H1 (cell line): Measurements from ENCODE around the gene TMEM114. TPM values are rescaled to one million over a fixed set of nuclear protein-coding genes. Genes with fewer than 3 reads are reported as not detected.

Experiments
- CTCF ChIA-PET: fragments of 300-600 bp; sonication (Branson Sonifier 250); formaldehyde crosslinking; loops from one replicate; lab custom pipeline; 2021; ENCODE audit not compliant: partially characterized antibody; lab: Charles Lee
- POLR2A ChIA-PET: fragments of 300-600 bp; sonication (Branson Sonifier 250); formaldehyde crosslinking; loops from one replicate; lab custom pipeline; 2021; ENCODE audit warnings: inconsistent platforms; ENCODE audit not compliant: partially characterized antibody; lab: Charles Lee
- DNase-seq, 2 experiments: peaks; one replicate each; pipeline versions ENCODE4 v3.0.0 to v3.0.0-alpha.2; 2010 to 2022; ENCODE audit warnings: low spot score in 2 of 2, low read depth in 1 of 2, mixed read lengths in 1 of 2
- FAIRE-seq: peaks from 2 replicates; lab custom pipeline; 2011; peaks lifted over from hg19 to GRCh38; lab: Jason Lieb, UNC
- H2AFZ ChIP-seq: 2 replicates; pipeline ENCODE4 v1.8.1; 2012; ENCODE audit warnings: low read length, inconsistent platforms
- H2AK5ac ChIP-seq: 2 replicates; pipeline ENCODE4 v1.6.1; 2013; ENCODE audit warnings: low read depth, low read length
- H2BK120ac ChIP-seq: replicated peaks from 2 replicates; pipeline ENCODE3; 2013; ENCODE audit warnings: low read depth, low read length, inconsistent platforms
- H2BK12ac ChIP-seq: 2 replicates; pipeline ENCODE4 v1.6.1; 2013; ENCODE audit warnings: low read depth, low read length
- H2BK15ac ChIP-seq: 2 replicates; pipeline ENCODE4 v1.6.1; 2013; ENCODE audit warnings: low read length
- H2BK20ac ChIP-seq: 2 replicates; pipeline ENCODE4 v1.6.1; 2013; ENCODE audit warnings: low read length
- H2BK5ac ChIP-seq: 2 replicates; pipeline ENCODE4 v1.6.1; 2013; ENCODE audit warnings: low read depth, low read length
- H3K14ac ChIP-seq: 2 replicates; pipeline ENCODE4 v1.6.1; 2013; ENCODE audit warnings: inconsistent platforms; ENCODE audit not compliant: insufficient read length
- H3K18ac ChIP-seq: 2 replicates; pipeline ENCODE4 v1.6.1; 2013; ENCODE audit warnings: low read length; ENCODE audit errors: extremely low read depth
- H3K23ac ChIP-seq: 2 replicates; pipeline ENCODE4 v1.6.1; 2013; ENCODE audit warnings: inconsistent platforms; ENCODE audit not compliant: insufficient read length
- H3K23me2 ChIP-seq: 2 replicates; pipeline ENCODE4 v1.6.1; 2013; ENCODE audit warnings: low read depth, low read length
- H3K27ac ChIP-seq: 2 replicates; pipeline ENCODE4 v1.6.1; 2011; ENCODE audit warnings: low read depth, low read length, inconsistent platforms
- H3K27me3 ChIP-seq, 4 experiments: replicated peaks in 1 of 4; 1 replicate in 1 of 4; 2 replicates in 3 of 4; pipeline versions ENCODE4 v1.6.1 to v1.8.1; 2011 to 2013; ENCODE audit warnings: low read length in 3 of 4, mild to moderate bottlenecking in 3 of 4, inconsistent platforms in 2 of 4, mixed read lengths in 2 of 4, moderate library complexity in 1 of 4; ENCODE audit not compliant: control insufficient read depth in 3 of 4, insufficient read depth in 3 of 4; ENCODE audit errors: extremely low read depth in 1 of 4
- H3K36me3 ChIP-seq, 4 experiments: 2 replicates each; pipeline versions ENCODE4 v1.6.1 to v1.8.1; 2011 to 2013; ENCODE audit warnings: mild to moderate bottlenecking in 4 of 4, low read length in 3 of 4, moderate library complexity in 2 of 4, control low read depth in 1 of 4, inconsistent platforms in 1 of 4; ENCODE audit not compliant: insufficient read depth in 4 of 4, control insufficient read depth in 2 of 4
- H3K4ac ChIP-seq: replicated peaks from 2 replicates; pipeline ENCODE3; 2013; ENCODE audit warnings: low read length, low read depth, mixed read lengths, inconsistent platforms; ENCODE audit not compliant: insufficient read length
- H3K4me1 ChIP-seq, 4 experiments: replicated peaks in 1 of 4; 1 replicate in 1 of 4; 2 replicates in 3 of 4; pipeline versions ENCODE4 v1.6.1 to v1.8.1; 2011 to 2013; ENCODE audit warnings: low read length in 3 of 4, inconsistent platforms in 2 of 4, mixed read lengths in 1 of 4; ENCODE audit not compliant: insufficient read depth in 4 of 4, control insufficient read depth in 3 of 4
- H3K4me2 ChIP-seq, 2 experiments: 2 replicates each; pipeline versions ENCODE4 v1.6.1 to v1.8.1; 2011 to 2013; ENCODE audit warnings: low read depth in 2 of 2, low read length in 2 of 2, control low read depth in 1 of 2, inconsistent platforms in 1 of 2, mild to moderate bottlenecking in 1 of 2; ENCODE audit not compliant: insufficient read depth in 1 of 2
- H3K4me3 ChIP-seq, 4 experiments: fragments of 200-600, 300-600 bp in 1 of 4; sonication (generic), shearing (Covaris generic), sonication (Bioruptor Twin) in 1 of 4; 2 replicates each; pipeline versions ENCODE4 v1.5.1 to v1.8.1; 2011 to 2016; ENCODE audit warnings: low read length in 4 of 4, low read depth in 3 of 4, control low read depth in 2 of 4, inconsistent platforms in 2 of 4, mild to moderate bottlenecking in 2 of 4, mixed read lengths in 1 of 4, moderate library complexity in 1 of 4; ENCODE audit not compliant: insufficient read depth in 2 of 4; ENCODE audit errors: extremely low read depth in 1 of 4
- H3K56ac ChIP-seq: replicated peaks from 2 replicates; pipeline ENCODE3; 2013; ENCODE audit warnings: low read depth, mild to moderate bottlenecking, mixed read lengths, low read length, inconsistent platforms; ENCODE audit not compliant: insufficient read length
- H3K79me1 ChIP-seq: 2 replicates; pipeline ENCODE4 v1.6.1; 2013; ENCODE audit warnings: low read depth, low read length, control low read depth
- H3K79me2 ChIP-seq, 2 experiments: 2 replicates each; pipeline versions ENCODE4 v1.6.1 to v1.8.1; 2012 to 2013; ENCODE audit warnings: low read length in 2 of 2, mild to moderate bottlenecking in 2 of 2, inconsistent platforms in 1 of 2; ENCODE audit not compliant: insufficient read depth in 2 of 2, control insufficient read depth in 1 of 2
- H3K9ac ChIP-seq, 4 experiments: replicated peaks in 1 of 4; 1 replicate in 1 of 4; 2 replicates in 3 of 4; pipeline versions ENCODE4 v1.6.1 to v1.8.1; 2011 to 2013; ENCODE audit warnings: low read depth in 3 of 4, low read length in 3 of 4, control low read depth in 2 of 4, mild to moderate bottlenecking in 2 of 4, moderate library complexity in 2 of 4, inconsistent platforms in 1 of 4; ENCODE audit errors: extremely low read depth in 1 of 4
- H3K9me3 ChIP-seq, 2 experiments: 2 replicates each; pipeline versions ENCODE4 v1.6.1 to v1.8.1; 2012 to 2013; ENCODE audit warnings: mild to moderate bottlenecking in 2 of 2, moderate library complexity in 2 of 2, control low read depth in 1 of 2, inconsistent platforms in 1 of 2, low read depth in 1 of 2, low read length in 1 of 2, mixed read lengths in 1 of 2; ENCODE audit not compliant: insufficient read depth in 2 of 2
- H4K20me1 ChIP-seq, 2 experiments: replicated peaks in 1 of 2; 2 replicates each; pipeline versions ENCODE3 to v1.8.1; 2011 to 2013; ENCODE audit warnings: inconsistent platforms in 2 of 2, low read length in 2 of 2, mild to moderate bottlenecking in 1 of 2; ENCODE audit not compliant: insufficient read depth in 2 of 2, control insufficient read depth in 1 of 2
- H4K5ac ChIP-seq: 2 replicates; pipeline ENCODE4 v1.6.1; 2013; ENCODE audit warnings: low read length, low read depth, mixed read lengths, inconsistent platforms; ENCODE audit not compliant: insufficient read length
- H4K8ac ChIP-seq: 2 replicates; pipeline ENCODE4 v1.8.0; 2013; ENCODE audit warnings: mild to moderate bottlenecking, moderate library complexity, low read length, inconsistent platforms; ENCODE audit not compliant: insufficient read depth; ENCODE audit errors: extremely low read depth
- H4K91ac ChIP-seq: replicated peaks from 2 replicates; pipeline ENCODE3; 2013; ENCODE audit warnings: low read length, mixed read lengths, inconsistent platforms; ENCODE audit not compliant: insufficient read length
- GTF2F1 ChIP-seq: IDR thresholded peaks from 2 replicates; pipeline ENCODE4 v1.6.1; 2012; ENCODE audit warnings: low read depth, low read length, improper control_type of control experiment, borderline replicate concordance
- POLR2A ChIP-seq, 2 experiments: IDR thresholded peaks; 1 replicate in 1 of 2; 2 replicates in 1 of 2; pipeline ENCODE4 v1.6.1; 2011; ENCODE audit warnings: low read depth in 2 of 2, low read length in 2 of 2, mild to moderate bottlenecking in 2 of 2; ENCODE audit errors: control extremely low read depth in 1 of 2
- RAD21 ChIP-seq, 2 experiments: IDR thresholded peaks in 1 of 2; conservative IDR thresholded peaks in 1 of 2; 2 replicates each; pipeline ENCODE4 v1.6.1; 2011; ENCODE audit warnings: low read depth in 2 of 2, low read length in 2 of 2, improper control_type of control experiment in 1 of 2, inconsistent platforms in 1 of 2, mild to moderate bottlenecking in 1 of 2, moderate library complexity in 1 of 2
- SIN3A ChIP-seq, 2 experiments: IDR thresholded peaks in 1 of 2; conservative IDR thresholded peaks in 1 of 2; 2 replicates each; pipeline ENCODE4 v1.6.1; 2011 to 2012; ENCODE audit warnings: low read length in 2 of 2, improper control_type of control experiment in 1 of 2, low read depth in 1 of 2, mild to moderate bottlenecking in 1 of 2
- WGBS, 2 experiments: shearing (Covaris generic) in 1 of 2; methylation state at CpG; one replicate each; pipeline versions ENCODE4 v1.1.6 to v1.1.7; 2013 to 2015; ENCODE audit warnings: low lambda C conversion rate in 2 of 2, mixed read lengths in 2 of 2, inconsistent platforms in 1 of 2, low coverage in 1 of 2, missing lambda C conversion rate in 1 of 2; ENCODE audit not compliant: insufficient replicate concordance in 2 of 2, insufficient coverage in 1 of 2, insufficient read length in 1 of 2; ENCODE audit errors: extremely low coverage in 1 of 2, missing lambda C conversion rate in 1 of 2; 5-methylcytosine and 5-hydroxymethylcytosine counted together
- polyA plus RNA-seq, 7 experiments: library from polyadenylated mRNA; depleted of rRNA in 3 of 7; stranded (reverse) in 5 of 7; unstranded in 2 of 7; fragments of >200 nt in 5 of 7; fragments of 200-250 nt in 2 of 7; gene quantifications; 1 replicate in 5 of 7; 2 replicates in 1 of 7; 4 replicates in 1 of 7; pipeline versions ENCODE4 v1.2.1 to v1.2.3, GENCODE V29; 2011 to 2013; ENCODE audit warnings: missing spikeins in 2 of 7, mixed read lengths in 2 of 7
- total RNA-seq: library from RNA; stranded (reverse); fragmentation: NEBNext Ultra II Directional; extraction: Animal tissue kit (Norgen Biotek cat#: 25700); gene quantifications from 2 replicates; pipeline ENCODE4 v1.2.1, GENCODE V29; 2021
- TF ChIP-seq, protein P1 (sequence below): IDR thresholded peaks from 2 replicates; pipeline ENCODE4 v1.6.1; 2012; ENCODE audit warnings: inconsistent platforms

Gene TMEM114
- total and polyA plus RNA-seq, 2 of the 8 experiments (the other 6 are each of a cell fraction or from before 2014, with no cell fraction given) = 1.6 to 2.9 TPM

DNA sequence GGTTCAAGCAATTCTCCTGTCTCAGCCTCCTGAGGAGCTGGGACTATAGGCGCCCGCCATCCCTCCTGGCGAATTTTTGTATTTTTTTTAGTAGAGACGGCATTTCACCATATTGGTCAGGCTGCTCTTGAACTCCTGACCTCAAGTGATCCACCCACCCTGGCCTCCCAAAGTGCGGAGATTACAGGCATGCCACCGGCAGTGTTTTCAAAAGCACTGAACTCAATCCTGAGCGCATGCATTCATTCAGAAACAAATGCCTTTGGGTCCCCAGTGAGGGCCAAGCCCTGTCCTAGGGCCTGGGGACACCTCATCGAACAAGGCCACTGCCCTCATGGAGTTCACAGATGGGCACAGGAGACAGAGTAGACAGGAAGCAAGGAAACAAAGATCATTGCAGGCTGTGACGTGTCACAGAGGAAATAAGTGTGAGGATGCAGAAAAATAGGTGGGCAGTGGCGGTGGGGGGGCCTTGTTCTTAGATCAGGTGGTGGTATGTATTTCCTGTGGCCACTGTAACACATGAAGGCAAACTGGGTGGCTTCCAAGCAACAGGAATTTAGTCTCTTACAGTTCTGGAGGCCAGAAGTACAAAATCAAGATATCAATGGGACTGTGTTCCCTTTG lies 12.5 kb downstream of the TMEM114 start:
- no peak overlapping the region for H3K27ac ChIP-seq
- no peak overlapping the region for H2BK5ac ChIP-seq
- TF ChIP-seq GTF2F1 (no peak), RAD21 (IDR thresholded peaks at IDR 0.05 in 1 of 2, conservative IDR thresholded peaks at IDR 0.05 in 1 of 2; ENCODE audit: low read depth in 2 of 2, low read length in 2 of 2) (no peak), POLR2A (IDR thresholded peaks at IDR 0.05; ENCODE audit: control extremely low read depth in 1 of 2, low read depth in 2 of 2, low read length in 2 of 2) (no peak), SIN3A (conservative IDR thresholded peaks at IDR 0.05 in 1 of 2, IDR thresholded peaks at IDR 0.05 in 1 of 2; ENCODE audit: low read depth in 1 of 2, low read length in 2 of 2) (no peak)
- TF ChIP-seq, protein P1, sequence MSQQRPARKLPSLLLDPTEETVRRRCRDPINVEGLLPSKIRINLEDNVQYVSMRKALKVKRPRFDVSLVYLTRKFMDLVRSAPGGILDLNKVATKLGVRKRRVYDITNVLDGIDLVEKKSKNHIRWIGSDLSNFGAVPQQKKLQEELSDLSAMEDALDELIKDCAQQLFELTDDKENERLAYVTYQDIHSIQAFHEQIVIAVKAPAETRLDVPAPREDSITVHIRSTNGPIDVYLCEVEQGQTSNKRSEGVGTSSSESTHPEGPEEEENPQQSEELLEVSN = no peak
- POLR2A ChIA-PET = no interaction called here
- no peak overlapping the region for H4K91ac ChIP-seq
- no peak overlapping the region for H3K14ac ChIP-seq
- H2AK5ac ChIP-seq = no peak overlapping the region
- H3K23ac ChIP-seq = no peak overlapping the region
- H3K27me3 ChIP-seq = no peaks in the 10 kb centered on the region
- no peak overlapping the region for H2AFZ ChIP-seq
- no peaks in the 10 kb centered on the region; a peak in 1 of 8 replicates for H3K36me3 ChIP-seq
- H4K8ac ChIP-seq = no peak overlapping the region
- no peak overlapping the region for H3K4me2 ChIP-seq
- H3K56ac ChIP-seq = no peak overlapping the region
- no peak overlapping the region for H2BK12ac ChIP-seq
- no peaks in the 10 kb centered on the region for H4K20me1 ChIP-seq
- no peak overlapping the region for H2BK20ac ChIP-seq
- no peaks in the 10 kb centered on the region for H3K79me2 ChIP-seq
- no peak overlapping the region for H3K4me3 ChIP-seq
- H3K18ac ChIP-seq = no peak overlapping the region
- H2BK15ac ChIP-seq = no peak overlapping the region
- no peak overlapping the region for H3K4ac ChIP-seq
- peaks cover 0 to 3% (median 0%) of the 10 kb centered on the region in 4 experiments; a peak in 2 of 7 replicates for H3K4me1 ChIP-seq
- H3K79me1 ChIP-seq = no peaks in the 10 kb centered on the region
- WGBS, 2 experiments = 88% methylated on average over 10 of the region's 10 CpGs; no CpG with 5 or more reads in 1 of the 2 experiments
- no peaks in the 10 kb centered on the region for H3K9me3 ChIP-seq
- CTCF ChIA-PET = interaction anchor here (12.6 kb wide), 1 partner anchor 51 kb away, joined by 416 read pairs; the partner anchor contains the start of gene METTL22
- DNase-seq (no peak), FAIRE-seq (no peak)
- H3K23me2 ChIP-seq = no peaks in the 10 kb centered on the region
- no peak overlapping the region for H2BK120ac ChIP-seq
- no peak overlapping the region for H3K9ac ChIP-seq
- H4K5ac ChIP-seq = no peak overlapping the region
